ENCODE measurements around the gene WSCD1. TPM values are rescaled to one million over a fixed set of nuclear protein-coding genes. Genes with fewer than 3 reads are reported as not detected.

WSCD1 gene
- total RNA-seq, 1 donor: under 0.01 TPM

- H3K4me3 ChIP-seq (ENCODE audit: low read depth, low read length): no peak overlapping the region
- DNase-seq (ENCODE audit: low read depth): no peak
- no peak for TF ChIP-seq CTCF (IDR thresholded peaks at IDR 0.05; ENCODE audit: insufficient read depth, low read depth, low read length)
These were observed 69.3 kb downstream of the WSCD1 start for GRCh38 chr17:6139447-6139832.

- no peak overlapping the region for H3K4me3 ChIP-seq (ENCODE audit: low read depth, low read length)
- TF ChIP-seq CTCF (IDR thresholded peaks at IDR 0.05; ENCODE audit: insufficient read depth, low read depth, low read length): no peak
- no peak for DNase-seq (ENCODE audit: low read depth)
These were observed 70.0 kb downstream of the WSCD1 start for GRCh38 chr17:6140188-6140587.

GRCh38 chr17:6140728-6141330 is 70.7 kb downstream of the WSCD1 start:
- H3K4me3 ChIP-seq (ENCODE audit: low read depth, low read length): no peak overlapping the region
- no peak for DNase-seq (ENCODE audit: low read depth)
- TF ChIP-seq CTCF (IDR thresholded peaks at IDR 0.05; ENCODE audit: insufficient read depth, low read depth, low read length): no peak

GRCh38 chr17:6142701-6143100 is 72.5 kb downstream of the WSCD1 start:
- no peak for TF ChIP-seq CTCF (IDR thresholded peaks at IDR 0.05; ENCODE audit: insufficient read depth, low read depth, low read length)
- no peak overlapping the region for H3K4me3 ChIP-seq (ENCODE audit: low read depth, low read length)
- no peak for DNase-seq (ENCODE audit: low read depth)

- no peak for DNase-seq (ENCODE audit: low read depth)
- TF ChIP-seq CTCF (IDR thresholded peaks at IDR 0.05; ENCODE audit: insufficient read depth, low read depth, low read length): no peak
- no peak overlapping the region for H3K4me3 ChIP-seq (ENCODE audit: low read depth, low read length)
These were observed 75.8 kb downstream of the WSCD1 start for GRCh38 chr17:6145946-6146345.

GRCh38 chr17:6147042-6147441 is 76.9 kb downstream of the WSCD1 start:
- no peak overlapping the region for H3K4me3 ChIP-seq (ENCODE audit: low read depth, low read length)
- no peak for TF ChIP-seq CTCF (IDR thresholded peaks at IDR 0.05; ENCODE audit: insufficient read depth, low read depth, low read length)
- DNase-seq (ENCODE audit: low read depth): no peak

- DNase-seq (ENCODE audit: low read depth): no peak
- H3K4me3 ChIP-seq (ENCODE audit: low read depth, low read length): no peak overlapping the region
- TF ChIP-seq CTCF (IDR thresholded peaks at IDR 0.05; ENCODE audit: insufficient read depth, low read depth, low read length): no peak
These were observed 83.2 kb downstream of the WSCD1 start for GRCh38 chr17:6153375-6153774.

Measured in fibroblast of villous mesenchyme (primary cell).